Keratinocyte (primary cell): Measurements from ENCODE around the gene VPS9D1.

Experiments used
- EZH2 ChIP-seq: IDR thresholded peaks from one replicate; pipeline ENCODE4 v1.6.1; 2012; ENCODE audit warnings: inconsistent platforms, mild to moderate bottlenecking, low read length, moderate library complexity
- TF ChIP-seq, protein P1 (sequence below), 3 experiments: IDR thresholded peaks in 1 of 3; conservative IDR thresholded peaks in 1 of 3; optimal IDR thresholded peaks in 1 of 3; 2 replicates in 2 of 3; 3 replicates in 1 of 3; pipeline versions ENCODE3 to v1.5.1; 2011; ENCODE audit warnings: low read length in 3 of 3, mild to moderate bottlenecking in 3 of 3, moderate library complexity in 2 of 3, control low read depth in 1 of 3, inconsistent platforms in 1 of 3; ENCODE audit not compliant: insufficient read depth in 2 of 3; ENCODE audit errors: extremely low read depth in 1 of 3

DNA sequence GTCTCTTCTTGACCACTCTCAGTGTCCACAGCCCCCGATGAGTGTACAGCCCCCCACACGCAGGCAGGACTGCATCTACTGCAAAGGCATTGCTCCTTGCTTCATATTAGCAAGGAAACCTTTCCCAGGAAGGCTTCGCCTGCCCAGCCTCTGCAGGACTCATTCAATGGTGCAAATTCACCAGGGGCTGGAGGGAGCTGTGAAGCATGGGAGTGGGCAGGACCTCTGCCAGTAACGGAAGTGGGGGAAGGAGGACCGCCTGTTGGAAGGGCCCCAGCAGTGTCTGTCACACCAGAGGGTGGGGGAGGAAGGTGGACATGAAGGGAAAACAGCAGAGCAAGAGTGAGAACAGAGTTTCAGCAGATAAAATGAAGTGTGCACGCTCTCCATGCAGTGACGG lies 60.6 kb downstream of the VPS9D1 start:
- TF ChIP-seq, protein P1, sequence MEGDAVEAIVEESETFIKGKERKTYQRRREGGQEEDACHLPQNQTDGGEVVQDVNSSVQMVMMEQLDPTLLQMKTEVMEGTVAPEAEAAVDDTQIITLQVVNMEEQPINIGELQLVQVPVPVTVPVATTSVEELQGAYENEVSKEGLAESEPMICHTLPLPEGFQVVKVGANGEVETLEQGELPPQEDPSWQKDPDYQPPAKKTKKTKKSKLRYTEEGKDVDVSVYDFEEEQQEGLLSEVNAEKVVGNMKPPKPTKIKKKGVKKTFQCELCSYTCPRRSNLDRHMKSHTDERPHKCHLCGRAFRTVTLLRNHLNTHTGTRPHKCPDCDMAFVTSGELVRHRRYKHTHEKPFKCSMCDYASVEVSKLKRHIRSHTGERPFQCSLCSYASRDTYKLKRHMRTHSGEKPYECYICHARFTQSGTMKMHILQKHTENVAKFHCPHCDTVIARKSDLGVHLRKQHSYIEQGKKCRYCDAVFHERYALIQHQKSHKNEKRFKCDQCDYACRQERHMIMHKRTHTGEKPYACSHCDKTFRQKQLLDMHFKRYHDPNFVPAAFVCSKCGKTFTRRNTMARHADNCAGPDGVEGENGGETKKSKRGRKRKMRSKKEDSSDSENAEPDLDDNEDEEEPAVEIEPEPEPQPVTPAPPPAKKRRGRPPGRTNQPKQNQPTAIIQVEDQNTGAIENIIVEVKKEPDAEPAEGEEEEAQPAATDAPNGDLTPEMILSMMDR (optimal IDR thresholded peaks at IDR 0.05 in 1 of 3, IDR thresholded peaks at IDR 0.05 in 1 of 3, conservative IDR thresholded peaks at IDR 0.05 in 1 of 3; ENCODE audit: extremely low read depth in 1 of 3, insufficient read depth in 2 of 3, low read length in 3 of 3): no peak
- TF ChIP-seq EZH2: no peak
